AG08395 (cell line): ENCODE results near the gene GJB5.

Source experiments
- DNase-seq: peaks from one replicate; pipeline ENCODE4 v3.0.0; 2012; ENCODE audit warnings: mixed read lengths, low spot score

GJB5 gene

DNA sequence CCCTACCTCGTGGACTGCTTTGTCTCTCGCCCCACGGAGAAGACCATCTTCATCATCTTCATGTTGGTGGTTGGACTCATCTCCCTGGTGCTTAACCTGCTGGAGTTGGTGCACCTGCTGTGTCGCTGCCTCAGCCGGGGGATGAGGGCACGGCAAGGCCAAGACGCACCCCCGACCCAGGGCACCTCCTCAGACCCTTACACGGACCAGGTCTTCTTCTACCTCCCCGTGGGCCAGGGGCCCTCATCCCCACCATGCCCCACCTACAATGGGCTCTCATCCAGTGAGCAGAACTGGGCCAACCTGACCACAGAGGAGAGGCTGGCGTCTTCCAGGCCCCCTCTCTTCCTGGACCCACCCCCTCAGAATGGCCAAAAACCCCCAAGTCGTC, 39.9 kb downstream of the GJB5 start:
- no peak for DNase-seq

DNA sequence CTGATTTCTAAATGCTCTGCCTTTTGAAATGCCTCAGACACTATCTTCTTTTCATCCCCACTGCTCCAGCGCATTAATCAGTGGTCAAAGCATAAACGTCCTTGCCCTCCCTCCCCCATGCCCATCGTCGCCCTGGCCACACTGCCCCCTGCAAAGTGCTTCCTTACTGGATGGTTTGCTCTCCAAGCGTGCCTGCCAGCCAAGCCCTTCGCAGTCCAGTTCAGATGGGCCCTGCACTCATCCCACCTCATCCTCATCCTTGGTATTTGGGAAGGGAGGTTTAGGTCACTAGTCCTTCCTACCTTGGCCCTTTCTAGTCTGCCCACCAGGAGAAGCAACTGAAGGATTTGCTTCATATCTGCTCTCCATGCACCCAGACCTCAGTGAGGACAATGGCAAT, 41.1 kb downstream of the GJB5 start:
- no peak for DNase-seq

DNA sequence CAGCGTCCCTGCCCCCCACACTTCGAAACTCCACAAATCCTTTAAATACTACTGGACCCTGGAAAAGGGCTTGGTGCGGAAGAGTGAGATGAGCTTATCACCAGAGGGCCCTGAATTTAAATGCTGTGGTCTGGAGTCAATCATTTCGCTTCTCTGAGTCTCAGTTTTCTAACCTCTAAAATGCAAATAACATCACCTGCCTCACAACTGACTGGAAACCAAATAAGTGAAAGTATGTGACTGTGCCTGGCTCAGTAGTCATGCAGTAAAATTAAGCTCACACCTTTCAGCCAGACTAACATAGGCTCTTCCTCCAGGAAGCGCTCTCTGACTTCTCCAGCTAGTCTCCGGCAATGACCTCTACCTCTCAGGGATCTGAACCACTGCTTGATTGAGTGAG, 42.1 kb downstream of the GJB5 start:
- no peak for DNase-seq

DNA sequence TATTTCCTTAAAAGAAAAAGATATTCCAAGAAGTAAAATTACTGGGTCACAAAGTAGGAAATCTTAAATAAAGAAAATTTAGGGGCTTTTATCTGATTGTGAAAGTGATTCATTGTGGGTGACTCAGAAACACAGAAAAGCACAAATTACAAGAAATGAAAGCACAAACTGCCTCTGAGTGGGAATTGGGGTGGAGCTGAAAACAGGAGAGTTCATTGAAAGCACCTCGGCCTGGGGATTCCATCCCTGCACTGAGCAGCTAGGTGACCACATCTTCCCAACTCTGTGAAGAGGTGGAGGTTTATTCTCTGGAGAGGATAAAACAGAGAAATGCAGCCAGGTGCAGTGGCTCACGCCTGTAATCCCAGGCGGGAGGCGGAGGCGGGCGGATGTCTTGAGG, 45.4 kb downstream of the GJB5 start:
- no peak for DNase-seq

DNA sequence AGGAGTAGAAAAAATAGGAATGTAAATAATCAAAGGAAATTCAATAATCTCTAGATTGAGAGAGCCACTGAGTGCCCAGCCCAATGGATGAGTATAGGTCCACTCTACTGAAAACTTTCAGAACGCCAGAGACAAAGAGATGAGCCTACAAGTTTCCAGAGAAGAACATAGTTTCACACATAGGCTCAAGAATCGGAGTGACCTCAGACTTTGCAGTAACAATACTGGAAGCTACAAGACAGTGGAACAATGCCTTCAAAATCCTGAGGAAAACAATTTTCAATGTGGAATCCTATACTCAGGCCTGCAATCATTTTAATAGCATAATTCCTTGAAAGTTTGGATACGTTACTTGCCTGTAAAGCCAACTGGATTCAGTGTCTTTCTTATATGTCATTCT, 48.9 kb downstream of the GJB5 start:
- DNase-seq = no peak

DNA sequence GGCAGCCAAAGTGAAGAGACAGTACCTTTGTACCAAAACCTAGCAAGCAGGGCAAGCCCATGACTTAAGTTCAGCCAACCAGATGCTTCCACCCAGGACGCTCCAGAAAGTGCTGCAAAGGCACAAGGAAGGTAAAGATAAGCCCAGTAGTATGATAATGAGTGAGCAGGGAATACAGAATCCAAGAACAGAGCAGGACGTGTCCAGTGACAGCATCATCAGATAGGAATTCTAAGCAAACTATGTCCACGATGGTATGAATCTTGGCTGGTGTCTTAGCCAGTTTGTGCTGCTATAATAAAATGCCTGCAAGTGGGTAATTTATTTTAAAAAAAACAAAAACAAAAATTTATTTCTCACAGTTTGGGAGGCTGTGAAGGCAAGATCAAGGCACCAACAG, 51.5 kb downstream of the GJB5 start:
- DNase-seq = peak; percentile 78
